HG02798 (cell line): ENCODE measurements around the gene DDX6.
A peak's percentile ranks its signal among the peaks of the same experiment; 100 is the strongest.
"Not testable (repeated sequence)": the region's sequence is repeated elsewhere in the genome, so short reads cannot be mapped to it uniquely, and the experiment has no call there.

Source experiments
- ATAC-seq: cut with Tn5 transposase; IDR thresholded peaks from one replicate; pipeline ENCODE4 v1.9.1; 2021; ENCODE audit warnings: mild to moderate bottlenecking; ENCODE audit not compliant: unreplicated experiment, poor library complexity

The DDX6 gene

DNA sequence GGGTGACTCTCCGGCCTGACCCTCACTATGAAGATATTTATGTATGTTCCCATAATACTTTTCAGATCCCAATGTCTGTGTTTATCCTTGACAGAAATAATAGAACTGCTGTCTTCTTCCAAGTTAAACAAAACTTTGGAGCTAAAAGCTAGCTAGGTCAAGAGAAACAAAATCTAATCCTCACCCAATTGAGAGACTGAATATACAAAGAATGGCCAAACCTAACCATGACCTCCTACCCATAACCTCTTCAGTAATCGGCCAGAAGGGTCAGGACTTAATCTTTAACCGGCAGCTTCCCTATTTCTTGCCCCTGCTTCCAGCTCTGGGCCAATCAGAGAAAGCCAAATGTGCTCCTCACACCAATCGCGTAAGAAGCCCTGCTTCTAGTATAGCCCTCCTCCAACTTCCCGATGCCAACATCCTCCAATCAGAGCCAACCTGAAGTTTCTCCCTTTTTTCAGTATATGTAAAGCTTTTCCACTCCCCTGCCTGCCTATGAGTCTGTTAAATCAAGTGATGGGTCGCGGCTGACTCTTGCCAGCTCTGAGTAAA is 1.7 kb upstream of the DDX6 start:
- ATAC-seq: peak; percentile 69

GRCh38 chr11:118791961-118792569 is 1.1 kb upstream of the DDX6 start:
- no peak for ATAC-seq

GRCh38 chr11:118790357-118791110 is 430 bp downstream of the DDX6 start:
- peak; percentile 22 for ATAC-seq

- ATAC-seq: no peak
These were observed 1.2 kb downstream of the DDX6 start for GRCh38 chr11:118789501-118790356.

- no peak for ATAC-seq
These were observed 4.3 kb downstream of the DDX6 start for GRCh38 chr11:118786657-118787056.

- ATAC-seq: no peak
These were observed 5.6 kb downstream of the DDX6 start for GRCh38 chr11:118785362-118785761.

DNA sequence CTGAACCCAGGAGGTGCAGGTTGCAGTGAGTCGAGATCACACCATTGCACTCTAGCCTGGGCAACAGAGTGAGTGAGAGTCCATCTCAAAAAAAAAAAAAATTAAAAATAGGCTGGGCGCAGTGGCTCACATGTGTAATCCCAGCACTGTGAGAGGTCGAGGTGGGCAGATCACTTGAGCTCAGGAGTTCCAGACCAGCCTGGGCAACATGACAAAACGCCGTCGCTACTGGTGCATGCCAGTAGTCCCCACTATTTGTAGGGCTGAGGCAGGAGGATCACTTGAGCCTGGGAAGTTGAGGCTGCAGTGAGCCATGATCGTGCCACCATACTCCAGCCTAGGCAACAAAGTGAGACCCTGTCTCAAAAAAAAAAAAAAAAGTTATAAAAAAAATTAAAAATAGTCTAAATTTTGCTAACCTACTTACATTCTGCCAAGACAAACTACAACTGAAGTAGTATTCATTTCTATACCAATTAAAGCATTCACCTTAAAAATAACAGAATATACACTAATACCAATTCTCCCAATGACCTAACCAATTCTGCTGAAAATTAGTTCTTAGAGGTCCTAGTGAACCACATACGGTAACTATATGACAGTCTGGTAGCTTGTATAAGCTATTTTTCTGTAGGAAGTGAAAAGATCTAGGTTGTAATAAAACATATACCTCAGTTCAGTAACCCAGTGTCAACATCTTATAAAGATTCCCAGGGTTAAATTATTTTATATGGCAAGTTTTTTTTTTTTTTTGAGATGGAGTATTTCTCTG is 7.1 kb downstream of the DDX6 start:
- ATAC-seq: no peak

GRCh38 chr11:118783324-118783723 is 7.6 kb downstream of the DDX6 start:
- ATAC-seq: not testable (repeated sequence)

GRCh38 chr11:118778898-118779297 is 12.1 kb downstream of the DDX6 start:
- no peak for ATAC-seq

DNA sequence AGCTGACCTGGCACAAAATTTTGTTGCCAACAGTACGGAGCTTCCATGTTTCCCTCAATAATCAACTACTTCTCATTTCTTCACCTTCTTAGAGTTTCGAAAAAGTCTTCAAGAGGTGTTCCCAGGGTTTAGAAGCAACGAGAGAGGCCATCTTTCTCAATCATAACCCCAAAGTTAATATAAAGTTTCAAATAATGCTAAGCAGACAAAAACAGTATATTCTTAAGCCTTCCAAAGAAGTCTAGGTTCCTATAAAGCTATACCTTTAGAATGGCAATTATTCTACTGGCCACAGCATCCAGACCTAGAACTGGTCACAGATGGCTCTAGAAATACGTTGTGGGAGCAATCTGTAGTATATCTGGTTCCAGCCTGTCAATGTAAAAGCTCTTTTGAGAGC is 16.9 kb downstream of the DDX6 start:
- no peak for ATAC-seq

DNA sequence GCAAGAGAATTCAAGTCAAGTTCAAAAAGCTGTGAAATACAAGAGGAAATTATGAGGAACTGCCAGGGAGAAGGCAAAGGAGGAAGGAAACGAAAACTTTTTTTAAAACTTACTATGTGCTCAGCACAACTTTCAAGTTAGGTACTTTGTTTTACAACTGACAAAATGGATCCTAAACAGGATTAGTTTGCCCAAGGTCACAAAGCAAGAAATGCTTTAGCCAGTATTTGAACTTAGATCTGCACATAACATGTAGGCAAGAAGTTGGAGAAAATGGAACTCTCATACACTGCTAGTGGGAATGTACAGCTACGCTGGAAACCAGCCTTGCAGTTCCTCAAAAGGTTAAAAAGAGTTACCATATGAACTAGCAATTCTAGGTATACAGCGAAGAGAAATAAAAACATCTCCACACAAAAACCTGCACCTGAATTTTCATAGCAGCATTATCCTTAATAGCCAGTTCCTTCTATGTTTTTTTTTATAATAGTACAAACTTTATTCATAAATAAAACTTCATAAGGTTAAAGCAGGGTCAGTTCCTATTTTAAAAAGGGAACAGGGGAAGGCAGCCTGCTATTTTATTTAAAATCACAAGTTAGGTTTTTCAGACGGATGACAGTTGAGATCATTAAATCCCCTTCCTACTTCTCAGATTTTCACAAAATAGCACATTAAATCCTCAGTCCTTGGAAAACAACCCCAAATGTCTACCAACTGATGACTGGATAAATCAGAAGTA is 19.2 kb downstream of the DDX6 start:
- ATAC-seq: no peak

- no peak for ATAC-seq
These were observed 22.3 kb downstream of the DDX6 start for GRCh38 chr11:118768690-118769089.

DNA sequence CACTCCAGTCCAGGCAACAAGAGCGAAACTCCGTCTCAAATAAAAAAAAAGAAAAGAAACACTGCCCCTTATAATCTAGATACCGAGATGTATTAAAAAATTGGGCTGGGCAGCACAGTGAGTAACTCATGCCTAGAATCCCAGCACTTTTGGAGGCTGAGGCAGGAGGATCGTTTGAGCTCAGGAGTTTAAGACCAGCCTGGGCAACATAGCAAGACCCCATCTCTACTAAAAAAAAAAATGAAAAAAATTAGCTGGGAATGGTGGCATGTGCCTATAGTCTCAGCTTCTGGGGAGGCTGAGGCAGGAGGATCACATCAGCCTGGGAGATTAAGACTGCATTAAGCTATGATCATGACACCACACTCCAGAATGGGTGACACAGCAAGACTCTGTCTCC is 24.9 kb downstream of the DDX6 start:
- no peak for ATAC-seq

GRCh38 chr11:118765095-118765691 is 25.8 kb downstream of the DDX6 start:
- not testable (repeated sequence) for ATAC-seq

DNA sequence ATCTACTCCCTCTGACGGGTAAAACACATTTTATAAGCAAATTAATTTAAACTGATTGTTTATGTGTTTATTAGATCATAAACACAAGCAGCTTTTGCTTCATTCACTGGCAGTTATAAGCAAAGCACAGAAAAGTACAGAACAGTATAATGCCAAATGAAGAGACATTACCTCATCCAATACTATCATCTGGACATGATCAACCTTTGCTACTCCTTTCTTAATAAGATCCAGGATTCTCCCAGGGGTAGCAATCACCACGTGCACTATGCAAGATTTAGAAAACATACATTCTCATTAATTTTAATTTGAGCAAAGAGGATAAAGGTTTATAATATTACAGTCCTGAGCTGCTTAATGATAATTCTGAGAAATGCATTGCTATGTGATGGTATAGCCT is 27.9 kb downstream of the DDX6 start:
- ATAC-seq: no peak

- not testable (repeated sequence) for ATAC-seq
These were observed 29.0 kb downstream of the DDX6 start for GRCh38 chr11:118761981-118762380.

- ATAC-seq: no peak
These were observed 33.0 kb downstream of the DDX6 start for GRCh38 chr11:118757876-118758399.

DNA sequence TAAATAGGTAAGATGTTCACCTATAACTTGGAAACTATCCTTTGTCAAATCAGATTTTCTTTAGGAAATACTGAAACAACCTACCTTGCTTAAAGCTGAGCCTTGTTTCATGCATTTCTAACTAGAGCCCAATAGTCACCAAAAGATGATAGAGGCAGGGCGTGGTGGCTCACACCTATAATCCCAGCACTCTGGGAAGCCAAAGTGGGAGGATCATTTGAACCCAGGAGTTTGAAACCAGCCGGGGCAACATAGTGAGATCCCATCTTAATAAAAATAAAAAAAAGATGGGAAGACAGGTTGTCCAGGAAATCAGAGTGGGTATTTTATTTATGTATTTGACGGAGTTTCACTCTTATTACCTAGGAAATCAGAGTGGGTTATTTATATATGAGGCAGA is 38.3 kb downstream of the DDX6 start:
- ATAC-seq: no peak

- ATAC-seq: no peak
These were observed 41.5 kb downstream of the DDX6 start for GRCh38 chr11:118749429-118749828.
